Activated naive CD8-positive, alpha-beta T cell treated with anti-CD3 and anti-CD28 coated beads for 36 hours (primary cell): ENCODE results near the gene CRYBG3. TPM values are rescaled to one million over a fixed set of nuclear protein-coding genes. Genes with fewer than 3 reads are reported as not detected.

ENCODE experiments used
- DNase-seq: peaks from one replicate; pipeline ENCODE4 v3.0.0; 2021
- H3K27ac Mint-ChIP-seq: one replicate; pipeline ENCODE4 v1.8.0; 2022; ENCODE audit warnings: mild to moderate bottlenecking, moderate library complexity, mixed read lengths
- H3K27me3 Mint-ChIP-seq: one replicate; pipeline ENCODE4 v1.8.0; 2022; ENCODE audit warnings: mild to moderate bottlenecking, mixed read lengths
- H3K36me3 Mint-ChIP-seq: one replicate; pipeline ENCODE4 v1.8.0; 2021; ENCODE audit warnings: mild to moderate bottlenecking, mixed read lengths
- H3K4me1 Mint-ChIP-seq: one replicate; pipeline ENCODE4 v1.8.0; 2021; ENCODE audit warnings: mixed read lengths
- H3K4me3 Mint-ChIP-seq: one replicate; pipeline ENCODE4 v1.8.0; 2022; ENCODE audit warnings: mild to moderate bottlenecking, moderate library complexity, mixed read lengths
- H3K9me3 Mint-ChIP-seq: one replicate; pipeline ENCODE4 v1.8.0; 2022; ENCODE audit warnings: mixed read lengths
- total RNA-seq, 2 experiments: library from RNA; stranded (reverse); gene quantifications; one replicate each; pipeline ENCODE4 v1.2.3, GENCODE V29; 2021

The CRYBG3 gene
- total RNA-seq, 2 experiments from 2014 or later: 2.2 to 2.5 TPM

DNA sequence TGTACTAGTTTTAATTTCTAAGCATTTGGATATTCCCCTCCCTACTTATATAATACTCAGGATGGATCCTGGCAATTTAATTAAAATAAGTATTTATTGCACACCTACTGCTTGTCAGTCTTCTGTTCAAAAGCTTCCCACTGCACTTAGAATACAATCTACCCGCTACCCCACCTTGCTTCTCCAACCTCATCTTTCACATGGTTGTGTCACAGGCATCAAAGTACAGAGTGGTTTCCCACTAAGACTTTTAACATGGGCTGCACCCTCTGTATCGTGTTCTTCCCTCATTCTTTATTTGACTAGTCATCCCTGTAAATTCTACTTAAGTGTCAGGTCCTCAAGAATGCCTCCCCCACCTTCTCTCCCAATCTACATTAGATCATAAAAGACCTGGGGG, 115.4 kb downstream of the CRYBG3 start:
- Mint-ChIP-seq H3K4me1 (peaks cover 8% of the 10 kb centered on the region), H3K27ac (no peak overlapping the region), H3K9me3 (no peaks in the 10 kb centered on the region), H3K36me3 (peaks cover 13% of the 10 kb centered on the region), H3K4me3 (no peak overlapping the region), H3K27me3 (no peaks in the 10 kb centered on the region)
- DNase-seq: no peak

DNA sequence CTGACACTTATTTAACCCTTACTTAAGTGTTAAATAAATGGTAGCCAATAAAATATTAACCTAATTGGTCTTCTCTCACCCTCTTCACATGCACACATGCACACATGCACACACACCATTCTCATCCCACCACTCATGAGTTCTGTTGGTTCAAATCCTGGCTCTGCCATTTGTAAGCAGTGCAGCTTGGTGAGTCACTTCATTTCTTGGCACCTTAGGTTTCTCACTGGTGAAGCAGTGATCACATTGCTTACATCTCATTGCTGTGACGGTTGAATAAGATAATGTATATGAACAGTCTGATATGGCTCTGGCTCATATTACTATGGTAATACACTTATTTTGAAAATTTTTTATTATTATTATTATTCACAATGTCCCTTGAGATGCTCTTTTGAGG, 116.6 kb downstream of the CRYBG3 start:
- Mint-ChIP-seq H3K27ac (no peak overlapping the region), H3K36me3 (peaks cover 16% of the 10 kb centered on the region), H3K4me3 (no peak overlapping the region), H3K27me3 (no peaks in the 10 kb centered on the region), H3K9me3 (no peaks in the 10 kb centered on the region), H3K4me1 (peaks cover 11% of the 10 kb centered on the region)
- no peak for DNase-seq

DNA sequence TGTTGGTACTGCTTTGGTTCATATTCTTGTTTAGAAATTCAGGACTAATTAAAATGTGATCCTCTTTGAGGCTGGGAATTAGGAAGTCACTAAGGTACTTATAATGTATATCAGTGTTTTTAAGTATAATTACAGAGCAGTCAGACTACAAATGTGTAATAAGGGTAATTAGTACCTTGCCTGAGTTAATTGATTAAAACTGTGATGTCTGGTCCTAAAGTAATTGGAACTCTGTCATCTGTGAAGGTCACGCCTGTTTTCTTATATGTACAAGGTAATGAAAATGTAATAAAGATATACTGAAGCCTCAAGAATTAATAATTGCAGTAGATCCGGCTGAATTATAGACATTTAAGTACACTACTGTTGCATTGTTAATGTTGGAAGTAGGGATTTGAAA, 117.6 kb downstream of the CRYBG3 start:
- Mint-ChIP-seq H3K4me1 (peaks cover 11% of the 10 kb centered on the region), H3K9me3 (no peaks in the 10 kb centered on the region), H3K36me3 (peaks cover 16% of the 10 kb centered on the region), H3K27ac (no peak overlapping the region), H3K27me3 (no peaks in the 10 kb centered on the region), H3K4me3 (no peak overlapping the region)
- no peak for DNase-seq

DNA sequence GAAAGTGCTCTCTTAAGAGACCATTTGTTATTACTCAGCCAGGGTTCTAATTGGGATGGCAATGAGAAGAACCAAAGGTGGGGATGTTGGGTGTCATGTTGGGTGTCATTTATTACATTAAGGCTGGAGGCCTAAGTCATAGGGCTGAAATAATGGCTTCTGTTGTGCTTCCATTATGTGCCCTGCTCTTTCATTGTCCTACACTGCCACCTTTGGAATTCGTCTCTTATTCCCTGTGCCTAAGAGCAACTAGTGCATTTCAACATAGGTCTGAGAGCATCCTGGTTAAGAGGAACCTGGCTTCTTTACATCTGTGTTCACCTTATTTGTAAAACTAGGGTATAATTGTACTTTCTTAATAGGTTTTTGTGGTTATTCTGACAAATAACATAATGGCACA, 118.2 kb downstream of the CRYBG3 start:
- H3K4me3 Mint-ChIP-seq: no peak overlapping the region
- peaks cover 11% of the 10 kb centered on the region for H3K4me1 Mint-ChIP-seq
- no peak overlapping the region for H3K27ac Mint-ChIP-seq
- no peaks in the 10 kb centered on the region for H3K27me3 Mint-ChIP-seq
- H3K36me3 Mint-ChIP-seq: peaks cover 16% of the 10 kb centered on the region
- H3K9me3 Mint-ChIP-seq: no peaks in the 10 kb centered on the region
- DNase-seq: no peak

DNA sequence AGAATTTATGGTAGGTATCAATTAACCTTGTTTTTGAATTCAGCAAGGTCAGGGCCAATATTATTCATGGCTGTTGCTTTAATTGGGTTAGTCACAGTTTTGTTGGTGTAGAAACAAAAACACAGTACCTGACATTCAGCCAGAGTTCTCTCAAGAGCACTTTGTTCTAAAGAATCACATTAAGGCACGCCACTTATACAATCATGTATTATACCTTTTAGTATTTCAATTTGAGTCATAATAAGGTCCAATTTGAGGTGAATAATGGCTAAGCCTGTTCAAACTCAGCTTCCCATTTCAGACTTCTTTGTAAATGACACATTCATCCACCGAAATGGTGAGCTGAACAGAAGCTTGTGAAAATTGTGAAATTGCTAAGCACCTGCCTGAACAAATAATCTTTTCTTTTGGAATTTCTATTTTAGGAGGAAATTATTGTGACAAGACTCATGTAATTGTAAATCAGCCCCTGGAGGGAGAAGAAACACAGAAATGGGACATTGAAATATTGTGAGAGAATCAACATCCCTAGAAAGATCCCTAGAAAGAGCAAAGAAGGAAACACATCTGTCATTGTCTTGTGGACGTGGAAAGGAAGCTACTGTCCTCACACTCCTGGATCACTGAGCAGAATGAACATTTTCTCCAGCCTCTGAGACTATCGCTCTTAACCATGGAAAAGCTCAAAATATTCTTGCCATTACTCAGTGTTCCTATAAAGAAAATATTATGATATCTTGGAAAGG, 121.2 kb downstream of the CRYBG3 start:
- Mint-ChIP-seq H3K4me3 (no peak overlapping the region), H3K4me1 (peaks cover 4% of the 10 kb centered on the region), H3K27ac (peak overlapping the region; percentile 45), H3K36me3 (peaks cover 12% of the 10 kb centered on the region), H3K27me3 (no peaks in the 10 kb centered on the region), H3K9me3 (no peaks in the 10 kb centered on the region)
- DNase-seq: no peak

DNA sequence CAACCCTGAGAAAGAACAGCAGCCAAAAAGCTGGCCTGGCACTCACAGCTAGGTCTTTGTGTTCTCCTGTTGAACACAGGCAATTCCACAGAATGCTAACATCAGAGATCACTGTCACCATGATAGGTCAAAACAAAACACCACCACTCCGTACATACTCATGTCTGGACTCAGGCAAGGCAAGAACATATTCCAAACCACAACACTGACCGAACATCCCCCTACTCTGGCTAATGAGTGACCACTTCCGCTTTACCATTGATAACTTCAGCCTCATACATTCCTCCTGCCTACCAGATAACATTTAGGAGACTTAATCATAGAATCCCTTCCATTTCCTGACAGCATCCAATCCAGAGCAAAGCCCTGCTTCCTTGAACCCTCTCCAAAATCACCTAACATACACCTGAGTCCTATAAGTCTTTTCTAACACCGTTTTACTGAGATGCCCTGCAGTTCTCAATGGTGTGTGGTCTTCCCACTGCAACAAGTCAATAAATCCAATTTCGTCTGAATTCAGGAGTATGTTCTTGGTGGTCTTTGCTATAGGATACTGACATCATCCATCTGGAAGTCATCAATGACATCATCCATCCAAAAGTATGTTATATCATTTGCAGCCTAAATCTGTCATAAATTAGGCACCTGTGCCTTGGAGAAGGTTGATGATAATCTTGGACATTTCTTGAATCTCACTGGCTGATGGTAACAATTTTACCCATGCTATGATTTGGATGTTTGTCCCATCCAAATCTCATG, 126.7 kb downstream of the CRYBG3 start:
- H3K36me3 Mint-ChIP-seq: peaks cover 42% of the 10 kb centered on the region
- no peak overlapping the region for H3K27ac Mint-ChIP-seq

DNA sequence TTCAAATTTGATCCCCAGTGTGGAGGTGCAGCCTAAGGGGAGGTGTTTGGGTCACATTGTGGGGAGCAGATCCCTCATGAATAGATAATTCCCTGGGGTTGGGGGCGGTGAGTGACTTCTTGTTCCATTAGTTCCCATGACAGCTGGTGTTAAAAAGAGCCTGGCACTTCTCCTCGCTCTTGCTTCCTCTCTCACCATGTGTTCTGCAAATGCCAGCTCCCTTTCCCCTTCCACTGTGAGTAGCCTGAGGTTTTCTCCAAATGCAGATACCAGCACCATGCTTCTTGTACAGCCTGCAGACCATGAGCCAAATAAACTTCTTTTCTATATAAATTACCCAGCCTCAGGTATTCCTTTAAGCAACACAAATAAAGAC, 127.3 kb downstream of the CRYBG3 start:
- Mint-ChIP-seq H3K27ac (no peak overlapping the region), H3K4me1 (no peaks in the 10 kb centered on the region), H3K4me3 (no peak overlapping the region), H3K36me3 (peaks cover 43% of the 10 kb centered on the region), H3K27me3 (no peaks in the 10 kb centered on the region), H3K9me3 (no peaks in the 10 kb centered on the region)
- DNase-seq: no peak

More for the DNA sequence above, 126.7 kb downstream of the CRYBG3 start:
- Mint-ChIP-seq H3K27me3 (no peaks in the 10 kb centered on the region), H3K4me1 (no peaks in the 10 kb centered on the region), H3K9me3 (no peaks in the 10 kb centered on the region), H3K4me3 (no peak overlapping the region)
- no peak for DNase-seq

DNA sequence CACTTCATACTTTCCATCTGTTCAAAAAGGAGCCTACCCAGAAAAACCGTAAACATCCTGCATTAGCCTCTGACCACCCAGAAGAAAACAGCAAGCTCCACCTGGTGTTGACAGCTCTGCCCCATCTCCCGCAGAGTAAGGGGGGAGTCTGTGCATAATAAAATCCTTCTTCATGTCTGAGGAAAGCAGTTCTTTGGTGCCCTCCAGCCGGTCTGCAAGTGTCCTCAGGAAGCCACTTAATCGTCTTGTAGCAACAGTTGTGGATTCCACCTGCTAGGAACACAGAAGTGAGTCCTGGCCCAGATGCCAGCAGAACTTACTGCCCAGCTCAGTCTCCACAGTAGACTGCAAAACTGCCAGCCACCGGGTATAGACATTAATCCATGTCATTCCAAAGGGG, 127.9 kb downstream of the CRYBG3 start:
- H3K4me3 Mint-ChIP-seq: no peak overlapping the region
- H3K4me1 Mint-ChIP-seq: no peaks in the 10 kb centered on the region
- H3K27me3 Mint-ChIP-seq: no peaks in the 10 kb centered on the region
- no peak for DNase-seq
- peaks cover 47% of the 10 kb centered on the region for H3K36me3 Mint-ChIP-seq
- no peak overlapping the region for H3K27ac Mint-ChIP-seq
- no peaks in the 10 kb centered on the region for H3K9me3 Mint-ChIP-seq

DNA sequence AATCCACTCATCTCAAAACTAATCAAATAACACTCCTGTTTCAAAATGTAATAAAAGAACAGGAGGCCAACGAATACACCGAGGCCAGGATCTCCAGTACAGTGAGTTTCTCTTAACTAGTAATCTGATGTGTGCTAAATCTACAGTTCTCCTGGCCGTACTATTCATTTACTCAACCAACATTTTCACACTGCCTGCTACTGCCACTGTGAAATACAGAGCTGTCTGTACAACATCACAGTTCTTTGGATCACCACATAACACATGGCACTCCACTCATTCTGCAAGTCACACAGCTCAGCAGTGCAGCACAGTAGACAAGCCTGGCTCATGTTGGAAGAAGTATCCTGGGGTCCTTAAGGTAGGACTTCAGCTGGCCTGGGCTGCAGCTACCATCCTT, 128.5 kb downstream of the CRYBG3 start:
- no peak overlapping the region for H3K4me3 Mint-ChIP-seq
- peak overlapping the region; percentile 15 for H3K27ac Mint-ChIP-seq
- H3K4me1 Mint-ChIP-seq: no peaks in the 10 kb centered on the region
- no peaks in the 10 kb centered on the region for H3K27me3 Mint-ChIP-seq
- no peak for DNase-seq
- H3K36me3 Mint-ChIP-seq: peaks cover 52% of the 10 kb centered on the region
- H3K9me3 Mint-ChIP-seq: no peaks in the 10 kb centered on the region

DNA sequence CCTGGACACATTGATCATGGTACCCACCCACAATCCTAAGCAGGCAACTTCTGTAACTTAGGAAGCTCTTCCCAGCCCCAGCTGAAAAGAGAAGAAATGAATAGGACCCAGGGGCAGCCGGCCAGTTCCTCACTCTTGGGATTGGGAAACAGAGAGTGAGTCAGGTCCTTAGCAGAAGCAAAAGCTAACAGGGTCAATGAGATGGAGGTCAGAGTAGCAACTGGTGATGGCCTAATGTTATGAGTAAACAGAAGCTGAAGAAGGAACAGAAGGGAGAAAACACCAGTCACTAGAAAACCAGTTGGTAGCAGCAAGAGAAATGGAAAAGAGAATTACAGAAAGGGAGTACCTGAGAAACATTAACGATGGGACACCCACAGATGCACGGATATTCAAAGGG, 130.5 kb downstream of the CRYBG3 start:
- DNase-seq: no peak
- Mint-ChIP-seq H3K4me1 (no peaks in the 10 kb centered on the region), H3K36me3 (peaks cover 51% of the 10 kb centered on the region), H3K4me3 (no peak overlapping the region), H3K27me3 (no peaks in the 10 kb centered on the region), H3K27ac (no peak overlapping the region), H3K9me3 (no peaks in the 10 kb centered on the region)

DNA sequence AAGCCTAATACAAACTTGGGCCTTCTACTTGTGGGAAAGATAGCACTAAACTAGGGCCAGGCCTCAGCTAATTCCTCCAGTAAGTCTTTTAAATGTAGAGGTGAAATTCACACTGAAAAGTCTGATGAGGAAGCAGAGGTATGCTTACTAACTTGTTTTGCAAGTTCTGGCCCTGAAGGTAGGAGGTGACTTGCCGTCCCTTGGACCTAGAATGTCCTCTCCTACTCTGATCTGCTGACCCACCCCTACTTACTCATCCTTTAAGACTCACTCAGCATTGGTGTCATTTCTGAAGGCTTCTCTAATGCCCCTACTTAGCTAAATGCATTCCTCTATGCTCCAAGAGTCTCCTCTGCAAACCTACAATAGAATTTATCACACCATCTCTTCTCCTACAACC, 131.1 kb downstream of the CRYBG3 start:
- H3K36me3 Mint-ChIP-seq: peaks cover 51% of the 10 kb centered on the region
- no peak overlapping the region for H3K27ac Mint-ChIP-seq
- H3K9me3 Mint-ChIP-seq: no peaks in the 10 kb centered on the region
- no peaks in the 10 kb centered on the region for H3K4me1 Mint-ChIP-seq
- H3K4me3 Mint-ChIP-seq: no peak overlapping the region
- no peak for DNase-seq
- H3K27me3 Mint-ChIP-seq: no peaks in the 10 kb centered on the region

DNA sequence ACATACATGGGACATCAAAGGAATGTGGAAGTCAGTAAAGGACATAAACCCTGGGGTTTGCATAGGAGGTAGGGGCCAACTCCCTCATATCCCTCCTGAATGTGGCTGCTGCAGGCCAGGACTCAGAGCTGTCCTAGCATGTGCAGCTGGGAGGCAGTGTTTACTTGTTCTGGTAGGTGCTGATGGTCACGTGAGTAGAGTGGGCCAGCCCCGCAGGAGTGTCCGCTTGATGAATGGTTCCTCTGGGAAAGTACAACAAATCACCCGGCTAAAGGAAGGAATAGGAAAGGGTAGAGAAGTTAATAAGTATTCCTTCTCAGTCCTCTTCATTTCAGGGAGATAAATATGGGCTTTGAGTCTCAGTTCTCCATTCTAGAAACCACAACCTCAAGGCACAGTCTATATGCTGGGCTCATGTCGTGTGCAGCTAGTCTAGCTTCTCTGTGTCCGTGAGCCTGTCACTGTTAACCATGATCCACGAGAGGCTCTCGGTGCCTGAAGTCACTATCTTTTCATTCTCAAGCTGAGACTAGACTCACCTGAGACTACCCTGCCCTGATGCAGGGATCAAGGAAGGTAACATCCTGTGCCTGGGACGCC, 132.5 kb downstream of the CRYBG3 start:
- Mint-ChIP-seq H3K4me3 (no peak overlapping the region), H3K27me3 (no peaks in the 10 kb centered on the region), H3K36me3 (peaks cover 45% of the 10 kb centered on the region), H3K4me1 (no peaks in the 10 kb centered on the region), H3K27ac (no peak overlapping the region), H3K9me3 (no peaks in the 10 kb centered on the region)
- no peak for DNase-seq

DNA sequence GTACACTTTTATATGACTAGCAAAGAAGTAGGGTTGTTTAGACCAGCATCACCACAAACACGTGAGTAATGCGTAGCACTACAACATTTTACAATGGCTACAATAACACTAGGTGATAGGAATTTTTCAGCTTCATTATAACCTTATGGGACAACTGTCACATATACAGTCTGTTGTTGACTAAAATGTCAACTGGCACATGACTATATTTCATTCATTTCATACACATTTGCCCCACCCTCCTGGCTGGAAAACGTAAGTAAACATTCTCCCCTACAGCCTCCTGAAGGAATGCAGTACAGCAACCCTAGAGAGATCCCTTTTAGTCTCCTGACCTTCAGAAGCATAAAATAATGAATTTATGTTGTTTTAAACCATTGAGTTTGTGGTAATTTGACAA, 134.2 kb downstream of the CRYBG3 start:
- no peak for DNase-seq
- H3K9me3 Mint-ChIP-seq: no peaks in the 10 kb centered on the region
- peaks cover 40% of the 10 kb centered on the region for H3K36me3 Mint-ChIP-seq
- H3K27me3 Mint-ChIP-seq: no peaks in the 10 kb centered on the region
- H3K4me1 Mint-ChIP-seq: peaks cover under 1% of the 10 kb centered on the region
- H3K4me3 Mint-ChIP-seq: no peak overlapping the region
- H3K27ac Mint-ChIP-seq: no peak overlapping the region

DNA sequence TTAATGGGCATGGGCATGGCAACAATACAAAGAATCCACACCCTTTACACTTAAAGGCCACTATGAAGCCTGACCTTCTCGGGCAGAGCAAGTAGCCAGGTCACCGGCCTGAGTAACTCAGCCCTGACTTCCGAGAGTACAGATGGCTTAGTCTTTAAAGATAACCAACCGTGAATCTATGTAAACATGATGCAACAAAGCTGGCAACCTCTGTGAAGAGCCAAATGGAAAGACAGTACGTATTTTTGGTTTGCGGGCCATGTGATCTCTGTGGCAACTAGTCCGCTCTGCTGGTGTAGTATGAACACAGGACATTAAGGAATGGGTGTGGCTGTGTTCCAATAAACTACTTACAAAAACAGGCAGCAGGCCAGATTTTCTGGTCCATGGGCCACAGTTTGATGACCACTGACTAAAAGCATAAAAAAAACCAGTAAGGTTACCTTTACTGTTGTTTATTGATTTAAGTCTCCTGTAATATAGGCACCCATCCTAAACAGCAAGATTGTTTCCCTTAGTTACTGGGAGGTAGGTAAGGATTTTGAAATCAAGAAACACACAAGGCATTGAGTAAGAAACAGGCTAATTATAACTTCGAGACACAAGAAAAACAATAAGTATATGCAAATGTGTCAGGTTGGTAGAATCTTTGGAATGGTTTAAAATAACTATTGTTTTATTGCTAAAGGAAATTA, 136.0 kb downstream of the CRYBG3 start:
- Mint-ChIP-seq H3K27me3 (no peaks in the 10 kb centered on the region), H3K36me3 (peaks cover 41% of the 10 kb centered on the region)
- DNase-seq: no peak

DNA sequence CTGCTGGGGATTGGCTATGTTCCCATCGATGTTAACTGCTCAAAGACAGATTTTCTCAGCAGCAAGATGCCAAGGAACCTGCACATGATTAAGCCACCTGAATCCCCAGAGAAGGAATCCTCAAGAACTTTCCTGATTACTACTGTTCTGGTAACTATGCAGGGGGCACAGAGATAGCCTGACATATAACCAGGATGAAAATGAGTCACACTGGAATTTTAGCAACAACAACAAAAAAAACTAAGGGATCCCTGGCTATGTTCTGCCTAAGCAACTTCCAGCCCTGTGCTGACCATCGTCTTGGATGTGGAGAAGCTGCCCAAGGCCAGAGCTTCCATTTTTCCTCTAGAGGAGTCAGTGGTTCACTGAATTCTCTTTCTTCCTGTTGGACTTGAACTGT, 136.6 kb downstream of the CRYBG3 start:
- Mint-ChIP-seq H3K4me1 (peaks cover 13% of the 10 kb centered on the region), H3K36me3 (peaks cover 35% of the 10 kb centered on the region)

More for the DNA sequence above, 136.0 kb downstream of the CRYBG3 start:
- Mint-ChIP-seq H3K9me3 (no peaks in the 10 kb centered on the region), H3K27ac (no peak overlapping the region), H3K4me1 (peaks cover 10% of the 10 kb centered on the region), H3K4me3 (no peak overlapping the region)

More for the DNA sequence above, 136.6 kb downstream of the CRYBG3 start:
- H3K9me3 Mint-ChIP-seq: no peaks in the 10 kb centered on the region
- H3K4me3 Mint-ChIP-seq: no peak overlapping the region
- DNase-seq: no peak
- no peak overlapping the region for H3K27ac Mint-ChIP-seq
- H3K27me3 Mint-ChIP-seq: no peaks in the 10 kb centered on the region
